Esophagus muscularis mucosa (tissue), 4 donors: ENCODE measurements around the gene UNC5B. TPM values are rescaled to one million over a fixed set of nuclear protein-coding genes. Genes with fewer than 3 reads are reported as not detected.

Source experiments
- DNase-seq: peaks from one replicate; pipeline ENCODE4 v3.0.0-alpha.2; 2017; ENCODE audit errors: extremely low spot score
- H3K27ac ChIP-seq, 4 donors: fragments of 200-600 bp; sonication (generic); replicated peaks in 1 of 4; 1 replicate in 3 of 4; 2 replicates in 1 of 4; pipeline ENCODE4 v1.5.1; 2016 to 2019; ENCODE audit warnings: mild to moderate bottlenecking in 1 of 4
- H3K27me3 ChIP-seq, 4 donors: fragments of 200-600 bp; sonication (generic); one replicate each; pipeline versions ENCODE4 v1.5.1 to v1.6.0; 2016 to 2019
- H3K36me3 ChIP-seq, 4 donors: fragments of 200-600 bp; sonication (generic); one replicate each; pipeline ENCODE4 v1.5.1; 2016 to 2019
- H3K4me1 ChIP-seq, 4 donors: fragments of 200-600 bp; sonication (generic); one replicate each; pipeline ENCODE4 v1.5.1; 2016 to 2019
- H3K4me3 ChIP-seq, 4 donors: fragments of 200-600 bp; sonication (generic); 1 replicate in 2 of 4; 2 replicates in 2 of 4; pipeline ENCODE4 v1.5.1; 2016 to 2019; ENCODE audit warnings: mild to moderate bottlenecking in 4 of 4, moderate library complexity in 1 of 4
- H3K9me3 ChIP-seq, 4 donors: fragments of 200-600 bp; sonication (generic); 1 replicate in 3 of 4; 2 replicates in 1 of 4; pipeline ENCODE4 v1.5.1; 2016 to 2019
- CTCF ChIP-seq, 3 experiments: fragments of 200-600 bp in 2 of 3; fragments of 450-650 bp in 1 of 3; sonication (generic) in 2 of 3; IDR thresholded peaks; one replicate each; pipeline ENCODE4 v1.5.1; 2017 to 2019; ENCODE audit warnings: antibody characterized with exemption in 3 of 3, mild to moderate bottlenecking in 2 of 3, moderate library complexity in 1 of 3
- EP300 ChIP-seq: sonication (generic); formaldehyde crosslinking; IDR thresholded peaks from one replicate; pipeline ENCODE4 v1.6.1; 2017; ENCODE audit warnings: antibody characterized with exemption
- POLR2A ChIP-seq: fragments of 450-650 bp; IDR thresholded peaks from one replicate; pipeline ENCODE4 v1.6.1; 2017; ENCODE audit warnings: antibody characterized with exemption, moderate library complexity, mild to moderate bottlenecking, low read depth
- POLR2AphosphoS5 ChIP-seq, 2 donors: sonication (generic); formaldehyde crosslinking; IDR thresholded peaks; one replicate each; pipeline ENCODE4 v1.6.1; 2017; ENCODE audit warnings: antibody characterized with exemption in 2 of 2
- WGBS: methylation state at CpG from one replicate; pipeline ENCODE4 v1.1.5; 2018; 5-methylcytosine and 5-hydroxymethylcytosine counted together
- intact Hi-C: fragments of 100-400 bp; cut with DNase I; formaldehyde crosslinking; loops from one replicate; pipeline ENCODE4 v1.15.1; 2023
- total RNA-seq, 4 donors: library from RNA; depleted of rRNA; stranded (reverse); fragments of >200 nt; gene quantifications; one replicate each; pipeline versions ENCODE4 v1.1.0 to v1.2.1, GENCODE V29; 2016

UNC5B gene
- total RNA-seq, 4 donors from 2014 or later: 2.1 to 3.7 (median 2.8) TPM

- peaks cover 0 to 17% (median 2%) of the 10 kb centered on the region in 4 donors for H3K36me3 ChIP-seq
- no peak overlapping the region for H3K4me3 ChIP-seq
- DNase-seq: no peak
- 61% methylated on average over 4 of the region's 4 CpGs for WGBS
- H3K27me3 ChIP-seq: no peaks in the 10 kb centered on the region
- intact Hi-C loops: no loop called here
- no peaks in the 10 kb centered on the region for H3K9me3 ChIP-seq
- TF ChIP-seq CTCF (IDR thresholded peaks at IDR 0.05) (no peak), EP300 (no peak), POLR2A (no peak), POLR2AphosphoS5 (IDR thresholded peaks at IDR 0.05) (no peak)
- no peak overlapping the region for H3K27ac ChIP-seq
- H3K4me1 ChIP-seq: no peaks in the 10 kb centered on the region
These were observed 90.1 kb downstream of the UNC5B start for GRCh38 chr10:71302451-71302850.

GRCh38 chr10:71302874-71303568, 90.7 kb downstream of the UNC5B start:
- intact Hi-C loops: no loop called here

GRCh38 chr10:71303569-71303907, 91.2 kb downstream of the UNC5B start:
- peaks cover 0 to 6% (median 0%) of the 10 kb centered on the region in 4 donors for H3K36me3 ChIP-seq
- H3K27me3 ChIP-seq: no peaks in the 10 kb centered on the region
- intact Hi-C loops: no loop called here
- TF ChIP-seq POLR2AphosphoS5 (IDR thresholded peaks at IDR 0.05) (no peak), CTCF (IDR thresholded peaks at IDR 0.05) (no peak), POLR2A (no peak), EP300 (no peak)
- H3K27ac ChIP-seq: no peak overlapping the region
- H3K4me1 ChIP-seq: no peaks in the 10 kb centered on the region
- WGBS: 11% methylated on average over 1 of the region's 1 CpG
- no peaks in the 10 kb centered on the region for H3K9me3 ChIP-seq
- DNase-seq: no peak
- no peak overlapping the region for H3K4me3 ChIP-seq

More at GRCh38 chr10:71302874-71303568, 90.7 kb downstream of the UNC5B start:
- 63% methylated on average over 8 of the region's 8 CpGs for WGBS
- Histone ChIP-seq H3K4me3 (no peak overlapping the region), H3K9me3 (no peaks in the 10 kb centered on the region), H3K27ac (no peak overlapping the region), H3K36me3 (peaks cover 0 to 11% (median 0%) of the 10 kb centered on the region in 4 donors), H3K4me1 (no peaks in the 10 kb centered on the region), H3K27me3 (no peaks in the 10 kb centered on the region)
- TF ChIP-seq CTCF (IDR thresholded peaks at IDR 0.05) (peak; percentile 38 to 65 (median 40)), POLR2A (no peak)
- no peak for DNase-seq

- TF ChIP-seq EP300: no peak
- TF ChIP-seq CTCF (IDR thresholded peaks at IDR 0.05): no peak
- TF ChIP-seq POLR2AphosphoS5 (IDR thresholded peaks at IDR 0.05): no peak
- TF ChIP-seq POLR2A: no peak
- 59% methylated on average over 6 of the region's 6 CpGs for WGBS
- H3K36me3 ChIP-seq: no peaks in the 10 kb centered on the region
- H3K4me3 ChIP-seq: no peak overlapping the region
- H3K27ac ChIP-seq: no peak overlapping the region
- no peaks in the 10 kb centered on the region for H3K27me3 ChIP-seq
- intact Hi-C loops: no loop called here
- no peaks in the 10 kb centered on the region for H3K9me3 ChIP-seq
- no peaks in the 10 kb centered on the region for H3K4me1 ChIP-seq
- no peak for DNase-seq
These were observed 92.5 kb downstream of the UNC5B start for GRCh38 chr10:71304914-71305313.

GRCh38 chr10:71306979-71307378, 94.6 kb downstream of the UNC5B start:
- Histone ChIP-seq H3K27ac (no peak overlapping the region), H3K36me3 (no peaks in the 10 kb centered on the region), H3K4me1 (no peaks in the 10 kb centered on the region), H3K9me3 (no peaks in the 10 kb centered on the region), H3K4me3 (no peak overlapping the region), H3K27me3 (no peaks in the 10 kb centered on the region)
- TF ChIP-seq EP300 (no peak), POLR2AphosphoS5 (IDR thresholded peaks at IDR 0.05) (no peak), CTCF (IDR thresholded peaks at IDR 0.05) (no peak), POLR2A (no peak)
- 93% methylated on average over 3 of the region's 3 CpGs for WGBS
- DNase-seq: no peak
- intact Hi-C loops: no loop called here
